ENCODE results near the gene HPGD.

Gene HPGD

GRCh38 chr4:174522183-174523024, at the start of gene HPGD:
Gene HPGD, minus strand, starts transcription at chr4:174522488. Its CDS starts 37 bp downstream, at chr4:174522451.
- DNase-seq = peak; percentile 45

- no peak for DNase-seq
Observed at GRCh38 chr4:174564529-174564928, 42.2 kb upstream of the HPGD start.

GRCh38 chr4:174563399-174563798, 41.1 kb upstream of the HPGD start:
- no peak for DNase-seq

GRCh38 chr4:174561560-174561959, 39.3 kb upstream of the HPGD start:
- DNase-seq = no peak

- no peak for DNase-seq
Observed at GRCh38 chr4:174559894-174560293, 37.6 kb upstream of the HPGD start.

- no peak for DNase-seq
Observed at GRCh38 chr4:174555789-174556630, 33.7 kb upstream of the HPGD start.

GRCh38 chr4:174554231-174554728, 32.0 kb upstream of the HPGD start:
- no peak for DNase-seq

GRCh38 chr4:174553828-174554227, 31.5 kb upstream of the HPGD start:
- no peak for DNase-seq

- DNase-seq = no peak
Observed at GRCh38 chr4:174553031-174553430, 30.7 kb upstream of the HPGD start.

GRCh38 chr4:174550541-174550940, 28.3 kb upstream of the HPGD start:
- DNase-seq = no peak

- no peak for DNase-seq
Observed at GRCh38 chr4:174549721-174550120, 27.4 kb upstream of the HPGD start.

- DNase-seq = no peak
Observed at GRCh38 chr4:174545268-174545667, 23.0 kb upstream of the HPGD start.

GRCh38 chr4:174544496-174544895, 22.2 kb upstream of the HPGD start:
- no peak for DNase-seq

- DNase-seq = no peak
Observed at GRCh38 chr4:174540175-174540574, 17.9 kb upstream of the HPGD start.

GRCh38 chr4:174539571-174539970, 17.3 kb upstream of the HPGD start:
- DNase-seq = no peak

- no peak for DNase-seq
Observed at GRCh38 chr4:174538876-174539250, 16.6 kb upstream of the HPGD start.

GRCh38 chr4:174538123-174538875, 16.0 kb upstream of the HPGD start:
- DNase-seq = no peak

GRCh38 chr4:174537634-174538033, 15.3 kb upstream of the HPGD start:
- DNase-seq = no peak

- DNase-seq = no peak
Observed at GRCh38 chr4:174534461-174534860, 12.2 kb upstream of the HPGD start.

GRCh38 chr4:174532445-174532844, 10.2 kb upstream of the HPGD start:
- DNase-seq = no peak

GRCh38 chr4:174531486-174531885, 9.2 kb upstream of the HPGD start:
- no peak for DNase-seq

- DNase-seq = no peak
Observed at GRCh38 chr4:174528226-174528625, 5.9 kb upstream of the HPGD start.

- no peak for DNase-seq
Observed at GRCh38 chr4:174526731-174527130, 4.4 kb upstream of the HPGD start.

Data from stimulated activated naive CD4-positive, alpha-beta T cell treated with Interleukin-2 at 50 U/mL for 16 hours (primary cell).